ENCODE data around the gene DEPP1.

The DEPP1 gene

GRCh38 chr10:44958196-44958897 lies 20.3 kb downstream of the DEPP1 start:
- in situ Hi-C loops (cut with MboI; ENCODE audit: low sequenced_read_pairs): loop anchor here (25.0 kb wide), 1 partner anchor 1546 kb away; the partner anchor contains the start of gene HNRNPF

- in situ Hi-C loops (cut with MboI; ENCODE audit: low sequenced_read_pairs): loop anchor here (25.0 kb wide), 1 partner anchor 1545 kb away; the partner anchor contains the start of gene HNRNPF
Observed at GRCh38 chr10:44956717-44957706, 21.6 kb downstream of the DEPP1 start.

- in situ Hi-C loops (cut with MboI; ENCODE audit: low sequenced_read_pairs): loop anchor here (25.0 kb wide), 1 partner anchor 1544 kb away; the partner anchor contains the start of gene HNRNPF
Observed at GRCh38 chr10:44956226-44956625, 22.4 kb downstream of the DEPP1 start.

GRCh38 chr10:44955413-44956070 lies 23.1 kb downstream of the DEPP1 start:
- in situ Hi-C loops (cut with MboI; ENCODE audit: low sequenced_read_pairs): loop anchor here (25.0 kb wide), 1 partner anchor 1543 kb away; the partner anchor contains the start of gene HNRNPF

GRCh38 chr10:44954962-44955361 lies 23.6 kb downstream of the DEPP1 start:
- in situ Hi-C loops (cut with MboI; ENCODE audit: low sequenced_read_pairs): loop anchor here (25.0 kb wide), 1 partner anchor 1543 kb away; the partner anchor contains the start of gene HNRNPF

GRCh38 chr10:44954042-44954441 lies 24.6 kb downstream of the DEPP1 start:
- in situ Hi-C loops (cut with MboI; ENCODE audit: low sequenced_read_pairs): loop anchor here (25.0 kb wide), 1 partner anchor 1542 kb away; the partner anchor contains the start of gene HNRNPF

- in situ Hi-C loops (cut with MboI; ENCODE audit: low sequenced_read_pairs): loop anchor here (25.0 kb wide), 1 partner anchor 1541 kb away; the partner anchor contains the start of gene HNRNPF
Observed at GRCh38 chr10:44952779-44953231, 25.8 kb downstream of the DEPP1 start.

GRCh38 chr10:44951576-44952226 lies 26.9 kb downstream of the DEPP1 start:
- in situ Hi-C loops (cut with MboI; ENCODE audit: low sequenced_read_pairs): loop anchor here (25.0 kb wide), 1 partner anchor 1539 kb away; the partner anchor contains the start of gene HNRNPF

- in situ Hi-C loops (cut with MboI; ENCODE audit: low sequenced_read_pairs): loop anchor here (25.0 kb wide), 1 partner anchor 1538 kb away; the partner anchor contains the start of gene HNRNPF
Observed at GRCh38 chr10:44950326-44951225, 28.0 kb downstream of the DEPP1 start.

- in situ Hi-C loops (cut with MboI; ENCODE audit: low sequenced_read_pairs): loop anchor here (25.0 kb wide), 1 partner anchor 1538 kb away; the partner anchor contains the start of gene HNRNPF
Observed at GRCh38 chr10:44949915-44950314, 28.7 kb downstream of the DEPP1 start.

GRCh38 chr10:44949127-44949802 lies 29.3 kb downstream of the DEPP1 start:
- in situ Hi-C loops (cut with MboI; ENCODE audit: low sequenced_read_pairs): no loop called here

GRCh38 chr10:44948642-44949041 lies 30.0 kb downstream of the DEPP1 start:
- in situ Hi-C loops (cut with MboI; ENCODE audit: low sequenced_read_pairs): no loop called here

- in situ Hi-C loops (cut with MboI; ENCODE audit: low sequenced_read_pairs): no loop called here
Observed at GRCh38 chr10:44947371-44948152, 31.0 kb downstream of the DEPP1 start.

GRCh38 chr10:44946205-44946604 lies 32.4 kb downstream of the DEPP1 start:
- in situ Hi-C loops (cut with MboI; ENCODE audit: low sequenced_read_pairs): no loop called here

- in situ Hi-C loops (cut with MboI; ENCODE audit: low sequenced_read_pairs): no loop called here
Observed at GRCh38 chr10:44944354-44944753, 34.3 kb downstream of the DEPP1 start.

- in situ Hi-C loops (cut with MboI; ENCODE audit: low sequenced_read_pairs): loop anchor here (5.0 kb wide), 1 partner anchor 32 kb away; no protein-coding TSS in a partner anchor
Observed at GRCh38 chr10:44939691-44940401, 38.8 kb downstream of the DEPP1 start.

- in situ Hi-C loops (cut with MboI; ENCODE audit: low sequenced_read_pairs): loop anchor here (5.0 kb wide), 1 partner anchor 33 kb away; no protein-coding TSS in a partner anchor
Observed at GRCh38 chr10:44938956-44939355, 39.7 kb downstream of the DEPP1 start.

Data from HL-60/S4 (cell line).